SK-N-MC (cell line): ENCODE measurements around the gene GID8.

Source experiments
- DNase-seq: peaks from one replicate; pipeline ENCODE4 v3.0.0-alpha.2; 2011; ENCODE audit warnings: low read depth, low spot score
- H3K27ac ChIP-seq: fragments of 200-600 bp; sonication (generic); 2 replicates; pipeline ENCODE4 v1.5.1; 2016; ENCODE audit warnings: mixed run types
- H3K36me3 ChIP-seq: fragments of 200-600 bp; sonication (generic); 2 replicates; pipeline ENCODE4 v1.6.1; 2017; ENCODE audit warnings: antibody characterized with exemption, low read length, mixed read lengths; ENCODE audit not compliant: insufficient read depth
- H3K4me3 ChIP-seq: fragments of 200-600 bp; sonication (generic); 2 replicates; pipeline ENCODE4 v1.5.1; 2016
- H3K9ac ChIP-seq: fragments of 200-600 bp; sonication (generic); 2 replicates; pipeline ENCODE4 v1.8.0; 2017; ENCODE audit warnings: mixed run types, mixed read lengths; ENCODE audit not compliant: insufficient read length
- H3K9me3 ChIP-seq: fragments of 200-600 bp; sonication (generic); 2 replicates; pipeline ENCODE4 v1.6.1; 2017; ENCODE audit warnings: low read depth, mild to moderate bottlenecking, antibody characterized with exemption, low read length, moderate library complexity, mixed read lengths
- EZH2 ChIP-seq: fragments of 200-600 bp; sonication (generic); IDR thresholded peaks from one replicate; pipeline ENCODE4 v1.6.1; 2017; ENCODE audit warnings: antibody characterized with exemption
- FOXP2 ChIP-seq: optimal IDR thresholded peaks from 2 replicates; pipeline ENCODE3; 2011; ENCODE audit warnings: mild to moderate bottlenecking, moderate library complexity; ENCODE audit not compliant: insufficient read depth; ENCODE audit errors: extremely low read length, control extremely low read depth
- POLR2AphosphoS5 ChIP-seq: IDR thresholded peaks from 2 replicates; pipeline ENCODE4 v1.6.1; 2012; ENCODE audit warnings: mild to moderate bottlenecking, low read depth, low read length, borderline replicate concordance

The GID8 gene

DNA sequence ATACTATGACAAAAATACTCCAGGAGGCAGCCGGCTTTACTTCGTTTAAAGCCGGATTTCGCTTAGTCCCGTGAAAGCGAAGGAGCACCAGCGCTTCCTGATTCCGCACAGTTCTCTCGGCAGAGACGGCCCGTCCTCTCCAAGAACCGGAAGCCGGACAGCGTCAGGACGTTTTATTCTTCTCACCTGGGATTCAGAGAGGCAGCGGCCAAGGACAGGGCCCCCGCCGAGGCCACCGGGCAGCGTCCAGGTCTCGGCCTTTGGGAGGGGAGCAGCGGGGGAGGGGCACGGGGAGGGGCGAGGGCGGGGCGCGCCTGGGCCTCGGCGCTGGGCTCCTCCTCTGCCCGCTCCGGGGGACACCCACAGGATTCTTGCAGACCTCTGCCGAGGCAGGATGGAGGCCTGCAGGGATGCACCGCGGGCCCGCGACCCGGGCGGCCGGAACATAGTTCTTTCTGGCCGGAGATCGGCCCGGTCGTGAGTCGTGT, 8.9 kb upstream of the GID8 start:
- no peak for DNase-seq
- TF ChIP-seq POLR2AphosphoS5 (no peak), FOXP2 (no peak), EZH2 (no peak)
- Histone ChIP-seq H3K9me3 (no peaks in the 10 kb centered on the region), H3K4me3 (no peak overlapping the region), H3K9ac (no peak overlapping the region), H3K27ac (0 out of 2 replicates have a peak overlapping the region, but pooled peaks have one; percentile 42), H3K36me3 (peaks cover 19% of the 10 kb centered on the region)

- no peak for DNase-seq
- Histone ChIP-seq H3K4me3 (no peak overlapping the region), H3K36me3 (peaks cover 37% of the 10 kb centered on the region), H3K9ac (no peak overlapping the region), H3K27ac (no peak overlapping the region), H3K9me3 (no peaks in the 10 kb centered on the region)
- TF ChIP-seq POLR2AphosphoS5, result no peak
- no peak for TF ChIP-seq FOXP2
- TF ChIP-seq EZH2, result no peak
Measured at GRCh38 chr20:62931464-62931863, 6.5 kb upstream of the GID8 start.

DNA sequence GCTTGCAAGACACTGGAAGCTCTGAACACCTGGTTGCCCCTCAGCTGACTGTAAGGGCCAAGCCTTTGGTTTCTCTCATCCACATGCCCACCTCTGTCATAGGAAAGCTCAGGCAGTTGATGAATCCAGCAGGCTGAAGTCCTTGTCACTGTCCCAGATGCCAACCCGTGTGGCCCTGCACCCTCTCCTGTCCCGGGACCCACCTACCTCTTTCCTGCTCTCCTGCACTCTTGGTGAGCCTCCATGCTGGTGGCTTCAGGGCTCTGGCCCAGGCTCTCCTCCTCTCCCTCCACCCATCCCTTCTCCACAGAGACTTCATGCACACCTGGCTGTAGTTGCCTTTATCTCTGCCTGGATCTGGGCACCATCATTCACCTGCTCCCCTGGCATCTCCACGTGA, 4.0 kb upstream of the GID8 start:
- Histone ChIP-seq H3K36me3 (peaks cover 37% of the 10 kb centered on the region), H3K9me3 (no peaks in the 10 kb centered on the region), H3K9ac (no peak overlapping the region), H3K4me3 (no peak overlapping the region), H3K27ac (no peak overlapping the region)
- TF ChIP-seq EZH2 (no peak), FOXP2 (no peak), POLR2AphosphoS5 (no peak)
- DNase-seq, result no peak

DNA sequence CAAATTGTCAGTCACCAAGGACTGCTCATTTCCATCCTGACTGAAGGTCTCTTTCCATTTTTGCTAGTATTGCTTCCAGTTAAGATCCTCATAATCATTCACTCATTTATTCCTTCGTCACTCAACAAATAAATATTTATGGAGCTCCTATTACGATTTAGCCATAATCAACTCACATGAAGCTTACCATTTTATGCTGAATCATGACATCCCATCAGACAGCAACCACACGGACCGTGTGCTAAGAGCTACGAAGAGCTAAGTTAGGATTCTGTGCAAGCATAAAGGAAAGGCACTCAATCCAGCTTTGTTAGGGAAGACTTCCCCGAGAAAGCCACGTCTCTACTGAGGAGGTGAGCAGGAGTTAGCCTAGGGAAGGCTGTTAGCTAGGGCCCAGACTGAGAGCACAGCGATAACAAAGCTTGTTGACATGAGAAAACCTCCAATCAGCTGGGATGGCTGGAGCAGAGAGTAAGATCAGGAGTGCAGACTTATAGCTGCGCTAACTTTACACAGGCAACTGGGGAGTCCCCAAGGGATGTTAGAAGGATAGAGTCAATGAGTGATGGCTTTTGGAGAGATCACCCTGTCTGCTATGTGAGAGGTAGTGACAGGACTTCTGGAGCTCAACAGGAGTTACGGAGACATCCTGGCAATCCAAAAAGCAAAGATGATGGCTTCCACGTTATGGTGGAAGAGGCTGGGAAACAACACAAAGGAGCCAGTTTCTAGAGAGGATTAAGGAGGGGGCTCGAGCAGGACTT, 2.6 kb upstream of the GID8 start:
- peaks cover 37% of the 10 kb centered on the region for H3K36me3 ChIP-seq
- no peak for TF ChIP-seq POLR2AphosphoS5
- no peak for TF ChIP-seq FOXP2
- no peak for TF ChIP-seq EZH2
- H3K9me3 ChIP-seq, result no peaks in the 10 kb centered on the region
- peak overlapping the region; percentile 85 for H3K4me3 ChIP-seq
- H3K27ac ChIP-seq, result peak overlapping the region; percentile 34; the same call in 1 of the 2 replicates
- DNase-seq, result no peak
- peak overlapping the region; percentile 45 for H3K9ac ChIP-seq

DNA sequence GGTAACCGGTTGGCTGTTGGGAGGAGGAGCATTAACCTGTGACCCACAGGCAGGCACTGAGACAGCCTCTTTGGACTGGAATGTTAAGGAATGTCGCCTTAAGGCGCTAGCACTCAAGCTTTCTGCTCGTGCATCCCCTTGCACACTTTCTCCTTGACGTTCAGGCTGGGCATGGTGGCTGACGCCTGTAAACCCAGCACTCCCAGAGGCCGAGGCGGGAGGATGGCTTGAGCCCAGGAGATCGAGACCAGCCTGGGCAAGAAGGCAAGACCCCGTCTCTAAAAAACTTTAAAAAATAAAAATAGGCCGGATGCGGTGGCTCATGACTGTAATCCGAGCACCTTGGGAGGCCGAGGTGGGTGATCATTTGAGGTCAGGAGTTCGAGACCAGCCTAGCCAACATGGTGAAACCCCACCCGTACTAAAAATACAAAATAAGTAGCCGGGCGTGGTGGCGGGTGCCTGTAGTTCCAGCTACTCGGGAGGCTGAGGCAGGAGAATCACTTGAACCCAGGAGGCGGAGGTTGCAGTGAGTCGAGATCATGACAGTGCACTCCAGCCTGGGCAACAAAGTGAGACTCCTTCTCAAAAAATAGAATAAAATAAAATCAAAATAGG, 1.9 kb upstream of the GID8 start:
- TF ChIP-seq POLR2AphosphoS5 (no peak), FOXP2 (no peak), EZH2 (no peak)
- Histone ChIP-seq H3K4me3 (peak overlapping the region; percentile 85), H3K9me3 (no peaks in the 10 kb centered on the region), H3K27ac (no peak overlapping the region), H3K9ac (peak overlapping the region; percentile 45), H3K36me3 (peaks cover 37% of the 10 kb centered on the region)
- no peak for DNase-seq

GRCh38 chr20:62937268-62938104, 461 bp upstream of the GID8 start:
- Histone ChIP-seq H3K36me3 (peaks cover 41% of the 10 kb centered on the region), H3K27ac (peak overlapping the region; percentile 83), H3K9me3 (no peaks in the 10 kb centered on the region), H3K9ac (peak overlapping the region; percentile 97), H3K4me3 (peak overlapping the region; percentile 85)
- DNase-seq, result peak; percentile 66
- TF ChIP-seq POLR2AphosphoS5 (peak; percentile 96), EZH2 (no peak)

DNA sequence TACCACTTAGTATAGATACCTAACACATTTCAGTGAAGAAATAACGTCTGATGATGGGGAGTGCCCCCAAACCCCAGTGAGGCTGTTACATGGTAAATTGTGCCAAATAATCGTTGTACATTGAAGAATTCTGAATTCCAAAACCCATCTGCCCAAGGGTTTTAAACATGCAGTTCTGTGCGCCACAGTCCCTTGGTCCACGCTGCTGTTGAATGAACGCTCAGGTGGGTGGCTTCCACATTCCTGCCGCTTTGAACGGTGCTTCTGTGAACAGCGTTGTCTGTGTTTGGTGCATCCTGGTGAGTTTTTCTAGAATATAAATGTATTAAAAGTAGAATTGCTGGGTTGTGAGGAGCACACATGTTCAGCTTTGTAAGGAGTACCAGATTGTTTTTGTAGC, 2.9 kb downstream of the GID8 start:
- DNase-seq, result no peak
- Histone ChIP-seq H3K4me3 (no peak overlapping the region), H3K9ac (peak overlapping the region; percentile 47), H3K36me3 (peaks cover 41% of the 10 kb centered on the region), H3K27ac (no peak overlapping the region), H3K9me3 (no peaks in the 10 kb centered on the region)
- no peak for TF ChIP-seq FOXP2

DNA sequence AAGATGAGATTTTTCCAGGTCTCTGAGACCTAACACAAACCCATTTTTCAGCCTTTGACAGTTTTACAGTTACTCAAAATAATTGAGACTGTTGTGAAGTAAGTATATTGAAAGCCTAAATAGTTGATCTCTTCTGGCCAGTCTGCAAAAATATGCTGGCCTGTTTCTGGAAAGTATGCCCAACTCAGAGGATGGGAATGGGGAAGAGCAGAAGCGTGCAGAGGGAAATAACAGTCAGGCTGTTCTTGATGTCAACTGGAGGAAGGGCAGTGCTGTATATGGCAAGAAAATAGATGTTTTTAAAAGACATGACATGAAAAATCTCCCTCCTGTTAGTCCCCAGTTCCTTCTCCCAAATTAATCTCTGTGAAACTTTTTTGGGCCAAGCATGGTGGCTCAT, 3.8 kb downstream of the GID8 start:
- DNase-seq, result no peak
- no peaks in the 10 kb centered on the region for H3K9me3 ChIP-seq
- no peak overlapping the region for H3K9ac ChIP-seq
- H3K27ac ChIP-seq, result no peak overlapping the region
- H3K36me3 ChIP-seq, result peaks cover 48% of the 10 kb centered on the region
- H3K4me3 ChIP-seq, result no peak overlapping the region
- TF ChIP-seq FOXP2 (no peak), EZH2 (no peak), POLR2AphosphoS5 (no peak)

DNA sequence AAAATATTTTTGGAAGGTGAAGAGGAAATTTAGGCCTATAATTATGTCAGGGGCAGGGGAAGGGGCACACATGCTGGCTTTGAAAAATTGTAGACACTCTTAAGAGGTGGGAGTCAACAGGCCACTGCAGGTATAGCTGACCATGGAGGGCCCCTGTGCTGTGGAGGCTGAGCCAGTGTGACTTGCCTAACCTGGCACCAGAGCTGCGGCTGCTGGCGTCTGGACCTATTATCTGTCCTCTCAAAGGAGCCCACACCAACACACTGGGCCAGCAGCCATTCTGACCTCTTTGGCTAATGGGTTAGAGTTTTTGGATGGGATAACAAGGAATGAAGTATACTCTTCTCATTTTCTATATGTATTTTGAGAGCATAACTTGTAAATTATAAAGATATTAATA, 4.5 kb downstream of the GID8 start:
- Histone ChIP-seq H3K4me3 (no peak overlapping the region), H3K9me3 (no peaks in the 10 kb centered on the region), H3K27ac (no peak overlapping the region), H3K9ac (no peak overlapping the region), H3K36me3 (peaks cover 52% of the 10 kb centered on the region)
- TF ChIP-seq EZH2, result no peak
- no peak for TF ChIP-seq FOXP2
- no peak for TF ChIP-seq POLR2AphosphoS5
- DNase-seq, result no peak
